ENCODE measurements around the gene MSI2.

Gene MSI2

DNA sequence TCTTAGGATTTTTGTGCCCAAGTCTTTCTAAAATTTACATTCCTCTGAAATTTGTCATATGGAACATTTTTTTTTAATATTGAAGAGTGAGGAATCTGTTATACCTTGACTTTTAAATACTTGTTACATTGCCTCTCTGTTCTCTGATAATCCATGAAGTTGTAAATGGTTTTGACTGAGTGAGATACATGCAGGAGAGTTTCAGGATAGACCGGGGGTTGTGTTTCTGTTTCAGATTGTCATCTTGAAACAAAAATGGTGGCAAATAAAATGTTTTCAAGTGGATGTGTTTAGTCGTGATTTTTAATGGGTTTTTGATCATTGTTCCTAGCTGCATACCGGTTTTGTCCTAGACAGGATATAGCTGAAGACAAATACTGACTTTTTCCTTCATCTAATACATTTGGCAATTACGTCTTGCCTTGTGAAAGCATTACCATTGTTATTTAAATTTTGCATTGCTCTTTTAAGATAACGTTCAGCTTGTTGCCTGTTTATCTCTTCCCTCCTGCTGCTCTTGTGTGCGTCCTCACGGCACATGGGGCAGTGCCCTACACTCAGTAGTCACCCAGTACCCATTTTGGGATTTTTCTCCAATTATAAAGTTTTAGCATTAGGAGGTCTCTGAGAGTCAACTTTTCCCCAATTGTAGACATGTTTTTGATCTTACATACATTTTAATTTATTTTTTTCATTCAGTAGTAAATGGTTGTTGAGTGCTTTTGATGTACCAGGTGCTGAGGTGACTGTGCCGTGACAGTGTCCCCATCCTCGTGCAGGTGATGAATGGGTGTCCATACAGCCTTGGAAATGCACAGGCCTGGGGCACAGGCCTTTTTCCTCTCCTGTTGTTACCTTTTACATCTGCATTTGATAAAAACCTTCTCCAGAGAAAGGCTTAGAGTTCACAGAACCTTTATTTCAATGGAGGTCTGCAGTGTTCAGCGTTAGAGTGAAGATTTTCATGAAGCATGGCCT lies 169.9 kb downstream of the MSI2 start:
- H3K27ac ChIP-seq = no peak overlapping the region
- no peak for TF ChIP-seq CTCF (conservative IDR thresholded peaks at IDR 0.05)

DNA sequence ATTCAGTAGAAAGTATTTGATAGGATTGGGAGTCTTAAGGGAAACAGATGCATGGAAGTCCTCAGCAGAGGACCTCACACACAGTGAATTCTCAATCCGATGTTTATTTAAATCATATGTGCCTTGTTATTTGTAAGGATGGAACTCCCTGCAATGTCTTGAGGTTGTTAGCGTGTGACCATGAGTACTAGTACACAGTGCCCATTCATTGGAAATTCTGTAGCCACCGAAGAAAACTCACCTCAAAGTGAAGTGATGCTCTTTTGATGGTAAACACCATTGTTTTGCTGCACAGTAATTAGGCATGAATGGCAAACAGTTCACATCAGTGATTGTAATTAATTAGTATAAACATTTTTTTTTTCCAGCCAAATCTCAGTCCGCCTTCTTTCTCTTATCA lies 173.6 kb downstream of the MSI2 start:
- H3K27ac ChIP-seq = no peak overlapping the region
- TF ChIP-seq CTCF (conservative IDR thresholded peaks at IDR 0.05) = no peak

DNA sequence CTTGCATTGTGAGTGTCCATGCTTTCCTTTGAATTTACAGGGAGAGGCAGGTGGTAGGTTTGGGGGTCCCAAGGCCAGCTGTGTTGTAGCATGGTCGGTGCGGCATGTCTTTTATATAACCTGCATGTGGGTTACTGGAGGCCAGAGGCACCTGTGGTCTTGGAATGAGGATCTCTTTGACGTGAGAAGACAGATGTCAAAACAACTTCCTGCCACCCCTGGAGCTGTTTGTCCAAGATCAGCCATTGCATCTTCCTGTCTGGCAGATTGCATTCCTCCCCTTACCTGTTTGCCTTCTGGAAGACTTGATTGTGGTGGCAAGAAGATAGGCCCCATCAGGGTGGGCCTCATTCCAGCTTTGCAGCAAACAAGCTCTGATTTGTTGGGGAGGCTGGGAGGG lies 175.1 kb downstream of the MSI2 start:
- TF ChIP-seq CTCF (conservative IDR thresholded peaks at IDR 0.05) = no peak
- H3K27ac ChIP-seq = no peak overlapping the region

- no peak for TF ChIP-seq CTCF (conservative IDR thresholded peaks at IDR 0.05)
- H3K27ac ChIP-seq = no peak overlapping the region
Measured at GRCh38 chr17:57432507-57433277, 176.4 kb downstream of the MSI2 start.

DNA sequence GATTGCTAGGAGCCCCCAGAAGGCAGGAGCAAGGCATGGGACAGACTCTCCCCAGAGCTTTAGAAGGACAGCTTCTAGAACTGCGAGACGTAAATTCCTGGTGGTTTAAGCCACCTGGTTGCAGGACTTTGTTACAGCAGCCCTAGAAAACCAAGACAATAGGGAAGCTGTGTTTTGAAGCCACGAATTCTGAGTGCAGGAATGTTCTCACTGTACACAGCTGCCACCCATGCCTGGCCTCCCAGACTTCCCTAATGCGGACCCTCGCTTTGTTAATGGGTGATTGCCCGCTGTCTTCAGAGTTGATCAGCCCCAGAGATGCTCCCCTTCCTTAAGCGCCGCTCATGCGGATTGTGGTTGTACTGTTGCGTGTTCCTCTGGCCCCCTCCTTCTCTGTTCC lies 177.1 kb downstream of the MSI2 start:
- no peak overlapping the region for H3K27ac ChIP-seq
- TF ChIP-seq CTCF (conservative IDR thresholded peaks at IDR 0.05) = no peak

- no peak for TF ChIP-seq CTCF (conservative IDR thresholded peaks at IDR 0.05)
- no peak overlapping the region for H3K27ac ChIP-seq
Measured at GRCh38 chr17:57434361-57434760, 178.0 kb downstream of the MSI2 start.

- H3K27ac ChIP-seq = peak overlapping the region; percentile 61
- no peak for TF ChIP-seq CTCF (conservative IDR thresholded peaks at IDR 0.05)
Measured at GRCh38 chr17:57436565-57436964, 180.2 kb downstream of the MSI2 start.

Measured in VCaP (cell line).